Omental fat pad (tissue), 4 donors: ENCODE measurements around the gene ZNF41. TPM values are rescaled to one million over a fixed set of nuclear protein-coding genes. Genes with fewer than 3 reads are reported as not detected.
"Not testable (repeated sequence)": the region's sequence is repeated elsewhere in the genome, so short reads cannot be mapped to it uniquely, and the experiment has no call there.

ENCODE experiments used
- ATAC-seq: fragments of 150-250 bp; one replicate; pipeline ENCODE4 v1.9.1; 2016; ENCODE audit warnings: mild to moderate bottlenecking, moderate library complexity; ENCODE audit not compliant: low FRiP score
- DNase-seq: peaks from one replicate; pipeline ENCODE4 v3.0.0-alpha.2; 2019; ENCODE audit warnings: low spot score
- total RNA-seq, 4 donors: library from RNA; depleted of rRNA; stranded (reverse); fragments of >200 nt; gene quantifications; one replicate each; pipeline ENCODE4 v1.1.0, GENCODE V29; 2016
- TF ChIP-seq, protein P1 (sequence below), 3 donors: fragments of 450-650 bp; IDR thresholded peaks; one replicate each; pipeline ENCODE4 v1.5.1; 2016 to 2017; ENCODE audit warnings: antibody characterized with exemption in 3 of 3, mild to moderate bottlenecking in 3 of 3, moderate library complexity in 2 of 3

The ZNF41 gene
- total RNA-seq, 4 donors from 2014 or later, result 6.6 to 13.6 (median 8.8) TPM

DNA sequence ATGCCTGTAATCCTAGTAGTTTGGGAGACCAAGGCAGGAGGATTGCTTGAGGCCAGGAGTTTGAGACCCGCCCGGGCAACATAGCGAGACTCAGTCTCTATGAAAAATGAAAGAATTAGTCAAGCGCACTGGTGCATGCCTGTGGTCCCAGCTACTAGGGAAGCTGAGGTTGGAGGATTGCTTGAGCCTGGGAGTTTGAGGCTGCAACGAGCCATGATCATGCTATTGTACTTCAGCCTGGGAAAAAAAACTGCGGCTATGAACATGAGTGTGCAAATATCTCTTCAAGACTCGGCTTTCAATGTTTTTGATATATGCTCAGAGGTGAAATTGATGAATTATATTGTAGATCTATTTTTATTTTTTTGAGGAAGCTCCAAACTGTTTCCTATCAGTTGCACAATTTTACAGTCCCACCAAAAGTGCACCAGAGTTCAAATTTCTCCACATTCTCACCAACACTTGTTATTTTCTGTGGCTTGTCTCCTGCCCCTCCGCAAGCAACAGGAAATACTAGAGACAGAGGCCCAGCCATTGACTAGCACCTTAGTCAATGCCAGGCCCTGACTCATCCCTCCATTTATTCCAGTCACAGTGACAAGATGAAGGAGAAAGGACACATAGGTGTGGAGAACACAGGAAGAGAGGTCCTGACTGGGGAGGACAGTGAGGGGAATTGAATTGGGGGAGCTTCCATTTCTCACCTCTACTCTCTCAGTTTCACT is 33.1 kb upstream of the ZNF41 start:
- DNase-seq (no peak), ATAC-seq (no peak)
- TF ChIP-seq, protein P1, sequence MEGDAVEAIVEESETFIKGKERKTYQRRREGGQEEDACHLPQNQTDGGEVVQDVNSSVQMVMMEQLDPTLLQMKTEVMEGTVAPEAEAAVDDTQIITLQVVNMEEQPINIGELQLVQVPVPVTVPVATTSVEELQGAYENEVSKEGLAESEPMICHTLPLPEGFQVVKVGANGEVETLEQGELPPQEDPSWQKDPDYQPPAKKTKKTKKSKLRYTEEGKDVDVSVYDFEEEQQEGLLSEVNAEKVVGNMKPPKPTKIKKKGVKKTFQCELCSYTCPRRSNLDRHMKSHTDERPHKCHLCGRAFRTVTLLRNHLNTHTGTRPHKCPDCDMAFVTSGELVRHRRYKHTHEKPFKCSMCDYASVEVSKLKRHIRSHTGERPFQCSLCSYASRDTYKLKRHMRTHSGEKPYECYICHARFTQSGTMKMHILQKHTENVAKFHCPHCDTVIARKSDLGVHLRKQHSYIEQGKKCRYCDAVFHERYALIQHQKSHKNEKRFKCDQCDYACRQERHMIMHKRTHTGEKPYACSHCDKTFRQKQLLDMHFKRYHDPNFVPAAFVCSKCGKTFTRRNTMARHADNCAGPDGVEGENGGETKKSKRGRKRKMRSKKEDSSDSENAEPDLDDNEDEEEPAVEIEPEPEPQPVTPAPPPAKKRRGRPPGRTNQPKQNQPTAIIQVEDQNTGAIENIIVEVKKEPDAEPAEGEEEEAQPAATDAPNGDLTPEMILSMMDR (IDR thresholded peaks at IDR 0.05), result no peak

DNA sequence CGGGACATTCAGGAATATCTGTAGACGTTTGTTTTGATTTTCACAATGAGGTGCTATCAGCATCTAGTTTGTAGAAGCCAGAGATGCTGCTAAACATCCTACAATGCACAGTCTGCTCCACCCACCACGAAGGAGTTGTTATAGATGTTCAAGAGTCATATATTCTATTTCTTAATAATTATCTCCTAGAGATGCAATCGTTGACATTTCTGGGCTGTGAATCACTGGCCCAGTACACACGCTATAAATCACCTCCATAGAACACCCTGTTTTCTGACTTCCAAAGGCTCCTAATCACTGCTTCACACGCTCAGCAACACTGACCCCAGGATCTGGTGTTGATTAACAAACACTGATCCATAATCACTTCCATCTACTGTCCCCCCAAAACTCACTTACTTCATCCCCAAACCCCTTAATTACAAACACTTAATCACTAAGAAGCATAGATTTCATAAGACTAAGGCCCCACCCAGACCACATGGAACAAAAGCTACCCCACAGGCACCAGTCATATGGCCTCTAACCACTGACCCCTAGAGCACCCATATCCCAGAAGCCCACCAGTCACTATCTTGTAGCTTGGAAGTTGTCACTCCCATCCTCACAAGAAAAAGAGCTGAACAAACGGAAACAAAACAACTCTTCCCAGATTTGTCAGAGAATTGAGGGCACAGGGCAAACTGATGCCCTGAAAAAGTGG is 31.7 kb upstream of the ZNF41 start:
- ATAC-seq, result peak; percentile 65
- TF ChIP-seq, protein P1 (IDR thresholded peaks at IDR 0.05), result no peak

DNA sequence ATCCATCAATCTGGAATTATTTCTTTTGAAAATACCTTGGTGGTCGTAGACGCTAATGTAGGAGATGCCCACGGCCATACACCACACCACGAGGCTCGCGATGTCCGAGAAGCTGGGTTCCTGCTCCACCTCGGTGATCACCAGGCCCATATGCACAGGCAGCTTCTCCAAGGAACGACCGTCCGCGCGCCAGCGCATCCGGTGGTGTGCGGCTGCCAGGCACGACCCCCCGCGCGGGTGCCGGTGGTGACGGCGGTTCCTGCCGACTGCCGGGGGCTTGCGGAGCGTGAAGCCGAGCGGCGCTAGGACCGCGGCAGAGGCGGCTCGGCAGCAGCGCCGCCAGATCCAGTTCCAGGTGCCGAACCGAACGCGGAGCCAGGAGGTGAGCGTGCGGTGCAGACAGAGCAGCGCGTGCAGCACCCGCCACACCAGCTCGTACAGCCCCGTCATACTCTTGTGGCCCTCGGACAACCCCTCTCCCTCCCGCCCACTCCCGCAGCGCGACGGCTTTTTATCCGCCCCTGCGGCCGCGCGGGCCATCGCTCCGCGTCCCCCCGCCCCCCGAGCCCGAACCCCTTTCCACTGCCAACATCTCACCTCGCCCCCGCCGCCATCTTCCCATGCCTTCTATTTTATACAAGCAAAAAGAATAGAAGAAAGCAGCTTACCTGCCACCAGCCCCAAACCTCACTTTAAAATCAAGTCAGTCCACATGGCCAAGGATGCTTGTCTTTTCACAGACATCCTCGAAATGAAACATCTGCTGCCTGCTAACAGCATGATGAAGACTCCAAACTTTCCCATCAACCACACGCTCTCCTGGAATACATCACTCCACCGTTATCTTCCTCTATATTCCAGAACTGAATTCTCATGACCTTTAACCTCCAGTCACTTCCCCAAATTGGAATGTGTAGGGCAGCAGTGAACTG is 30.3 kb upstream of the ZNF41 start:
- DNase-seq, result not testable (repeated sequence)
- ATAC-seq, result peak; percentile 45

More for the DNA sequence above, 31.7 kb upstream of the ZNF41 start:
- DNase-seq, result no peak

DNA sequence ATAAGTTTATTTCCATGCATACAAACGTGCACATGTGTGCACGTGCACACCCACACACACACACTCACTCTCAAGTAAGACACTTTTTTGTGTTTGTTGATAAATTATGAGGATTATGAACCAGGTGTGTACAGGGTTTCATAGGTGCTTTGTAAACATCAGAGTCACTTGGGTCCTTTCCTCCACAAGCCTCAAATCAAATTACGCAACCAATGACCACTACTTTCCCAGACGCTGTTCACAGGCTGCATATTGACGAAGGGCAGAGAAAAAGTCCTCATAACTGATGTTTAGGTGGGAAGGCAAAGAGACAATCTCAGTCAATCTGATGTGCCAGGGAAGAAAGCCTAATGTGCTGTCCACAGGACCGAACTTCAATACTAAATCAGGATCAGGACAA is 29.4 kb upstream of the ZNF41 start:
- not testable (repeated sequence) for DNase-seq, ATAC-seq

DNA sequence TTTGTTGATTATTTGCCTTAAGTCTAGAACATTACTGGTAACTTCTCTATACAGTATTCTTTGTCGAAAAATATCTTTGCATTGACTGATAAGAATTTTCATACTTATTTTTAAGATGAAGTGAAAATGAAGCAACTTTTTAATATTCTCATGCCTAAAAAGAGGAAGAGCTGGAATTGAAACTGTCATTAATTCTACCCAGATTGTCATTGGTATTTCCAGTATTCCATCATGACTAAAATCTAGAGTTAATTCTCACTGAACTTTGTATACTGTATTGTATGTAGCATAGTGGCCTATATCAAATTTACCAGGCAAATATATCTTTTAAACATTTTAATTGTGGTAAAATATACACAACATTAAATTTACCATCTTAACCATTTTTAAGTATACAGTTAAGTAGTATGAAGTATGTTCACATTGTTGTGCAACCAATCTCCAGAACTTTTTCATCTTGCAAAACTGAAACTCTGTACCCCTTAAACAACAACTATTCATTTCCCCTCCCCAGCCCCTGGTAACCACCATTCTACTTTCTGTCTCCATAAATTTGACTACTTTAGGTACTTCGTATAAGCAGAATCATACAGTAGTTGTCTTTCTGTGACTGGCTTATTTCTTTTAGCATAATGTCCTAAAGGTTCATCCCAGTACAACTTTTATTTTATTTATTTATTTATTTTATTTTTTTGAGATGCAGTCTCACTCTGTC is 24.3 kb upstream of the ZNF41 start:
- DNase-seq, result no peak
- TF ChIP-seq, protein P1 (IDR thresholded peaks at IDR 0.05), result no peak
- ATAC-seq, result no peak

DNA sequence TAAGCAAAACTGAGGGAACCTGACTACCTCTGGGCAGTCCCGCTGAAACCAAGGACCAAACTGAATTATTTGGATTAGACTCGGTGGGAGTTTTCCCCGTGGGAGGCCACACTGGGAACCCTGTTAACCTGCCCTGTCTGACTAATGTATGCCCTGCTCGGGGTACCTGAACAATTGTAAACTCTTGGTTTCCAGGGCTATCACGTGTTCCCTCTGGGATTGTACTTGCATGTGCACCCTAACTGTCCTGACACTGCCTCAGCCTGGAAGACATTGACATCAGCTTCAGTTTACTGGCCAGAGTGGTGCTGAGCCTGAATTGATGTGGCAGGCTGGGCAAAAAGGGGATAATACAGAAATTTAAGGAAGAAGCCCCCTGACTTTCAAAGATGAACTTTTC is 20.1 kb upstream of the ZNF41 start:
- DNase-seq (no peak), ATAC-seq (peak; percentile 18)
- TF ChIP-seq, protein P1 (IDR thresholded peaks at IDR 0.05), result no peak

GRCh38 chrX:47502316-47503125 is 19.5 kb upstream of the ZNF41 start:
- no peak for DNase-seq
- peak; percentile 86 for ATAC-seq
- TF ChIP-seq, protein P1 (IDR thresholded peaks at IDR 0.05), result no peak
